ENCODE measurements around the gene PPDPF.
"Not testable (repeated sequence)": the region's sequence is repeated elsewhere in the genome, so short reads cannot be mapped to it uniquely, and the experiment has no call there.

The PPDPF gene

DNA sequence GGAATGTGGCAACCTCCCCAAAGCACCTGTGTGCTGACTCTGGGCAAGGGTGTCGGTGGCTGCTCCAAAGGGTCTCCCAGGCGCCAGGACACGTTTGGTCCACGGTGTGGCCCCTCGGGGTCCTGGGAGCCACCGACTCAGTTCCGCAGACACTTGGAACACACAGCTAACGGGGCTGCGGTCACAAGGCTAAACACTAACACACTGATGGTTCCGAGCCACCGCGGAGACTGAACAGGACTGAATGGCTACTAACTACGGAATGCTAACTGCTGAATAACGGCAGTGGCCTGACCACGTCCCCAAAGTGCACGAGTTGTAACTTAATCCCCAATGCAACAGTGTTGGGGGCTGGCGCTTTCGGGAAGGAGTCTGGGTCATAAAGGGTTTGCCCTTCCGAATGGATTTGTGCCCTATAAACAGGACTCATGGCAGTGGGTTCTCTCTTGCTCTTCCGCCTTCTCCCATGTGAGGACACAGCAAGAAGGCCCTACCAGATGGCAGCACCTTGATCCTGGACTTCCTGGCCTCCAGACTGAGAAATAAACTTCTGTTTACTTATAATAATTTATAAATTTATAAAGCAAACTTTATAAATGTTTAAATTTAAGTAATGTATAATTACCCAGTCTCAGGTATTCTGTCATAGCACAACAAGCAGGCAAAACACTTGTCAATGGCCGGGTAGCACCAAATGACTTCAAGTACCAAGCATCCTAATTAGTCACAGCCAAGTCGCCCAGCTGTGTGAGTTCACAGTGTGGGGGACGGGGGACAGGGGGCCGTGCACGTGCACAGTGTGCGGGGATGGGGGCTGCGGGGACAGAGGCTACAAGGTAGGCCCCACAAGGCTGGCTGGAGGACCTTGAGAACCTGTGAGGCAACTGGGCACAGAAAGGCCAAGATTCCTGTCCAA is 19.4 kb upstream of the PPDPF start:
- no peak for DNase-seq

DNA sequence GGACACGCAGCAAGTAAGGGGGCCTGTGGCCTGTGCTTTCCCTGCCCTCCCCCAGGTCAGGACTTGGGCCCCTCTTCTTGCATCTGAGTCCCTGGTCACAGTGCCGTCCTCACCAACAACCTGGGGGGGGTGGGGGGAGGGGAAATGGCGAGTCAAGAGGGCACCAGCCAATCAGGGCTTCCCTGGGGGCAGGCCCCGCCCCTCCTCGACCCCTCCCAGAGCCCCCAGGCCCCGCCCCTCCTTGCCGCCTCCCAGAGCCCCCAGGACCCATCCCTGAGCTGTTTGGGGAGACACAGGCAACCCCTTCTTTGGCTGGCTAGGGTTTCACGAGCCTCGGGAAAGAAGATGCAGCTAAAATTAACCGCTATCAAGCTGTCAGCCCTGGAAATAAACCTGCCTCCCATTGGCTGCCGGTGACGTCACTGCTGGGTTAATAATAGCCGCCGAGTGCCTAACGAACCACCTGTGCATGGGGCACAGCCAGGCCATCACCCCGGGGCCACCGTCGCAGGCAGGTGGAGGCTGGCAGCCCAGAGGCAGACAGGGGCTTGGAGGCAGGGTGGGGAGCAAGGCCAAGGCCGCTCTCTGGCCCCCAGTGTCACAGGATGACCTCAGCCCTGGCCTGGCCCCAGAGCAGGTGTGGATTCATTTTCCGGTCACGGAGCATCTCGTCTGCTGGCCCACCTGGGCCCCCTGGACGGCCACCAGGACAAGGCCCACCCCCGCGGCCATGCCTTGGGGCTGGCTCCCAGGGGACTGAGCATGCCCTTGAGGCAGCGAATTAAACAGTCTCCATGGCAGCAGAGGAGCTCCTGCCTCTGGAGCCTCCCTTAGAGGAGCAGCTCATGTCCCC is 18.5 kb upstream of the PPDPF start:
- no peak for DNase-seq

DNA sequence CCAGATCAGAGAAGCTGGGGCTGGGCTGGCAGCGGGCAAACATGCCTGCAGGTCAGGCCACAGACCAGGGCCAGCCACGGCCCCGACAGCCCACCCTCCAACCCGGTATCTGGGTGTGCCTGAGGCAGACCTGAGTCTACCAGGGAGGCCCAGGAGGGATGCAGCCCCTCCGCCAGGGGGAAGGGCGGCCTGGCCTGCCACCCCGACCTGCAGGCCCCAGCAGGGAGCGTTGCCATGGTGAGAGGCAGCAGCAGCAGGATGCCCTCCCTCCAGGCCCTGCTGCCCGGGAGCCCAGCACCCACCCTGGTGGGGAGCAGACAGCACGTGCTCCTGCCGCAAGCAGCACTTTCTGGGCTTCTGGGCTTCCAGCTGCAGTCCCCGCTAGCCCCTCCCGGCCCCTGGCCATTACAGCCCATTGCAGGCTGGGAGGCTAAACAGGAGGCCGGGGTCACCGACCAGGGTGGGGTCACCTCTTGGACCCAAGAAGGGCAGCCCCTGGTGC is 17.8 kb upstream of the PPDPF start:
- no peak for DNase-seq

DNA sequence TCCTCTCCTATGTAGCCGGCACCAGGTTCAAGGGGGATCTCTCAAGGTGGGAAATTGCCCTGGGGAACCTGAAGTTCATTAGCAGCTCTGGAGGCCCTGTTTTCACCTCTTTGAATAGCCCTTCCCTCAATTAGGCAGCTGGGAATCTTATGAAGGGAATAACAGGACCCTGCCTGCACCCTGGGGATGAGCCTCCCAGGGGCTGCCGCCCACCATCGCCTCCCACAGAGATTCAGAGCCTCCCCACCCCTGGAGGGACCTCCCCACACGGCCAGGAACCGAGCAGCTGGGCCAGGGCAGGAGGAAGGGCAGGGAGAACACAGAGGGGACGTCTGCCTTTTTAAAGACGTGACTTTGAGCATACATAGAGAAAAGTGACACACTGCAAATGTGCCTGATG is 17.0 kb upstream of the PPDPF start:
- no peak for DNase-seq

- no peak for DNase-seq
Observed at GRCh38 chr20:63504642-63505041, 15.9 kb upstream of the PPDPF start.

DNA sequence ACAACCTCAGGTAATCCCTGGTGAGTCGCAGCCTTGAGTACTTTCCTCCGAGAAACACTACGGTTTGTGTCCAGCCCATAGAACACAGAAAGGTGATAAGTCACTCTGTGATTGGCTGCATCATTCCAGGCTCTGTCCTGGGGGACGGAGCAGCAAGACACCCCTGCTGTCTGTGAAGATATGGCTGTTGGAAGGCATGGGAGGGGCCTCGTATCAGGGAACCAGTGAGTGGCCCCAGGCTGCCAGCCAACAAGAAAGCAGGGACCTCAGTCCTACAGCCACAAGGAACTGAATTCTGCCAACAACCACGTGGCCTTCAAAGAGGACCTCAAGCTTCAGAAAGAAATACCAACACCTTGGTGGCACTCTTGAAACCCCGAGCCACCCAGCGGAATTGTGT is 15.3 kb upstream of the PPDPF start:
- DNase-seq: no peak

DNA sequence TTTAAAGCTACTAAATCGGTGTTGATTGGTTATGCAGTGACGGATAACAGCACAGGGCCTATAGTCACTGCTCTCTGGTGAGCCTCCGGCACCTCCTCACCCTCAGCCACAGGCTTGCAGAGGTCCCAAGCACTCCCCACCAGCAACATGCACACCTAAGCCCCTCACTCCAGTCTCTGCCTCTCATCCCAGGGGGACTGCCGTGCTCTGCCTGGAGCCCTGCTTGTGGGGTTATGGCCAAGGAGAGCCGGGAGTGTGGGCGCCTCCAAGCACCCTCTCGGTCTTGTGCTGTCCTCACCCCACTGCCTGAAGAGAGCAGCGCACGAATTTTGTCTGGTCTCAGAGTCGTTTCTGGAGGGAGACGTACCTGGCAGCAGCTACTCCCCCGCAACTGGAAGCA is 14.8 kb upstream of the PPDPF start:
- no peak for DNase-seq

DNA sequence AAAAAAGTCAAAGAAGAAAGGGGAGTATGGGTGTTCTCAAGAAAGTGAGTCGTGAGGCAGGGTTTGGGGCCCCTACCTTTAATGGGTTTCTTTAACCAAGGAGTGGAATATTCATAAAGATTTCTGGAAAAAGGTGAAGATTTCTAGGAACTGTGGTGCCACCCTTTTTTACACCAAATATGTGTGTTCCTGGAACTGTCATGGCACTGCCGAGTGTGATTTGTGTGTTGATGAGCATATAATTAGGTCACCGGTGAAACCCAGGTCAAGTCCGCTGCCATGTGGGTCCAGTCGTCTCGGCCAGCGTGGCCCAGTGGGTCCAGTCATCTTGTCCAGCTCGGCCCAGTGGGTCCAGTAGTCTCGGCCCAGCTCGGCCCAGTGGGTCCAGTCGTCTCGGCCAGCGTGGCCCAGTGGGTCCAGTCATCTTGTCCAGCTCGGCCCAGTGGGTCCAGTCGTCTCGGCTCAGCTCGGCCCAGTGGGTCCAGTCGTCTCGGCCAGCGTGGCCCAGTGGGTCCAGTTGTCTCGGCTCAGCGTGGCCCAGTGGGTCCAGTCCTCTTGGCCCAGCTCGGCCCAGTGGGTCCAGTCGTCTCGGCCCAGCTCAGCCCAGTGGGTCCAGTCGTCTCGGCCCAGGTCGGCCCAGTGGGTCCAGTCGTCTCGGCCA is 13.4 kb upstream of the PPDPF start:
- DNase-seq: no peak

- DNase-seq: no peak
Observed at GRCh38 chr20:63508072-63508768, 12.3 kb upstream of the PPDPF start.

- DNase-seq: no peak
Observed at GRCh38 chr20:63509088-63509564, 11.4 kb upstream of the PPDPF start.

DNA sequence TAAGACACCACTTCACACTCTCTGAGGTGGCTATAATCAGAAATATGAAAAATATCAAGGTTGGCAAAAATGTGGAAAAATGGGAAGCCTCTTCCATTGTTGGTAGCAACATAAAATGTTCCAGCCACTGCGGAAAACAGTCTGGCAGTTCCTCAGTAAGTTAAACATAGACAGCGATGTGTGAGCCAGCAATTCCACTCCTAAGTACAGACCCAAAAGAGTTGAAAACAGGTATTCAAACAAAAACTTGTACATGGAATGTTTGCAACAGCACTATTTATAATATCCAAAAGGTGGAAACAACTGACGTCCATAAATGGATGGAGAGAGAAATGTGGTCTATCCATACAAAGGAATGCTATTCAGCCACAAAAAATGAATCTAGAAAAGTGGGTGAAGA is 7.4 kb upstream of the PPDPF start:
- DNase-seq: no peak

DNA sequence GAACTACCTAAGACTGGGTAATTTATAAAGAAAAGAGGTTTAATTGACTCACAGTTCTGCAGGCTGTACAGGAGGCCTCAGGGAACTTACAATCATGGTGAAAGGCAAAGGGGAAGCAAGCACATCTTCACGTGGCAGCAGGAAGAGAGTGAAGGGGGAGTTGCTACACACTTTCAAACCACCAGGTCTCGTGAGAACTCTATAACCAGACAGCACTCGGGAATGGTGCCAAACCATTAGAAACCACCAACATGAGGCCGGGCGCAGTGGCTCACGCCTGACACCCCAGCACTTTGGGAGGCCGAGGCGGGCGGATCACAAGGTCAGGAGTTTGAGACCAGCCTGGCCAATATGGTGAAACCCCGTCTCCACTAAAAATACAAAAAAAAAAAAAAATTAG is 6.0 kb upstream of the PPDPF start:
- not testable (repeated sequence) for DNase-seq

- no peak for DNase-seq
Observed at GRCh38 chr20:63517376-63518309, 2.9 kb upstream of the PPDPF start.

DNA sequence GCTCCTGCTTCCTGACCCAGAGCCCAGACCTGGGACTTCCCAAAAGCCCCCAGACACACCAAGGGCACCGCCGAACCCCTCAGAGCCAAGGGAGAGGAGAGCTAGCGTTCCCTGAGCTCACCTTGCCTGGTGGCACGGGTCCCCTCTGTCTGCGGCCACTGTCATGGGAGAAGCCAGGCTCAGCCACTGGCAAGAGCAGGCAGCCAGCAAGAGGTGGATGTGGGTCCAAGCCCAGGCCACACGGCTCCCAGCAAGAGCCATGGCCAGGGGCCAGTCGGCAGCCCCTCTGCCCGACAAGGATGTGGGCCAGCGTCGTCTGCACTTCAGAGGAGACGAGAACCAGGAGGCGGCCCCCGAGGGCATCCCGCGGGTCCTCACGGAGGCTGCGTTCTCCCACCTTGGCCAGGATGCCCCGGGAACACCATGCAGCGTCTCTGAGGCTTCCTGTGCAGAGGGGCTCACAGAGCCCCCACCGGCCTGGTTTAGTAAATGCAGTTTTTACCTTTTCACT is 2.2 kb upstream of the PPDPF start:
- DNase-seq: no peak

DNA sequence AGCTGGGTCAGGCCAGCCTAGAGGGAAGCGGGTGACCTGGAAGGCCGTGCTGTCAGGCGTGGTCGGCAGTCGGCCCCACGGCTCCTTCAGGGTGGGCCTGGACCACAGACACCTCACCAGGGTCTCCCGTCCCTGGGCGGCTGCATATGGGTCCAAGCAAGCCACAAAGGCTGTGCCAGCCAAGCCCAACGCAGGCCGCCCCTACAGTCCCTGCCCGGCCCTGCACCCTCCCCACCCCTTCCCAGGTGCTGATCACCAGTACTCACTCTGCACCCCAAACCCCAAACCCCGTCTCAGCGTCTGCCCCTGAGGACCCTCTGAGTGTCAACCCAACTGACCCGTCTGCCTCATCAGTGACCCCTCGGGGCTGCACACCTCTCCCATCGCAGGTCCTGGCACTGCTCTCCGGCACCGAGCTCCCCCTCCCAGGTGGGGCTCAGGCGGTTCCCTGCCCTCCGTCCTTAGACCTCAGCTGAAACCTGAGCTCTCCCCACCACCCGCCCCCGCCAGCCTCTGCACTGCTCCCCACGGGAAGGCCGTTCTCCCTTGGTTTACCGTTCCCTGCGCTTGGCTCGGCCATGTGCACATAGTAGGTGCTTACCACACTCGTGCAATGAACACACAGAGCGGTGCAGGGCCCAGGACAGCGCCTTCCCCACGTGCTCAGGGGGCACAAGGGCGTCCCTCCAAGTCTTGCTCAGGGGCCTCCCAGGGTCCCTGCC is 1.5 kb upstream of the PPDPF start:
- no peak for DNase-seq

DNA sequence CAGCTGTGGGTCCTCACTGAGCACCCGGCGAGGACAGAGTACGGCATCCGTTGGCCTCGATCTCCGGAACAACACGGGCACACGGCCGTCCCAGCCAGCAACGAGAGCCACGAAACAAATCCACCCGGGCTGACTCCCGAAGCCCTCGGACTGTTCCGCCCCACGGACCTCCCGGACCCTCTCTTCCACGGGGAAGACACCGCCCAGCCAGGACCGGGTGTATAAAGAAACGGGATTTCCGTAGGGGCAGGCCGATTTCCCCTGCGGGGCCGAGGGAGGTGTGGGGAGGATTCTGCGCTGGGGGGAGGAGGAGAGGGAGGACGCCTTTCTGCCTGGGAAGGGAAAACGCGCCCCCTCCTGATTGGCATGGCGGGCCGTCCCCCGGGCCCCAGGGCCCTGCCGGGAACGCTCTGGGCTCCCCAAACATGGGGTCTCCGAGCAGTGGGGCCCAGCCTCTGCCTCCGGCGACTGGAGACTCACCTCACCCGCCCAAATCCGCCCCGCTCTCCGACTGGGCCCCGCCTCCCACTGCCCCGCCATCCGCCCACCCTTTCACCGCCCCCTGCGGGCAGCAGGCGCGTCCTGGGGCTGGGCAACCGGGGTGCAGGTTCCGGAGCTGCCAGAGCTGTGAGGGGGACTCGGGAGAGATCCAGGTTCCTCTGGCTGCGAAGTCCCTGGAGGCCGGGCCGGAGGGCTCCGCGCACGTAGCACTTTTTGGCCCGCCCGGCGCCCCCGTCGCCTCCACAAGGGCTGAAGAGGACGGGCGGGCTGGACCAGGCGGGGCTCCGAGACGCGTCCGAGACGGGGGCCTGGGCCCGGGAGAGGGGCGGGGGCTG is 679 bp upstream of the PPDPF start:
- peak in 1 of 2 donors; percentile 13 for DNase-seq

DNA sequence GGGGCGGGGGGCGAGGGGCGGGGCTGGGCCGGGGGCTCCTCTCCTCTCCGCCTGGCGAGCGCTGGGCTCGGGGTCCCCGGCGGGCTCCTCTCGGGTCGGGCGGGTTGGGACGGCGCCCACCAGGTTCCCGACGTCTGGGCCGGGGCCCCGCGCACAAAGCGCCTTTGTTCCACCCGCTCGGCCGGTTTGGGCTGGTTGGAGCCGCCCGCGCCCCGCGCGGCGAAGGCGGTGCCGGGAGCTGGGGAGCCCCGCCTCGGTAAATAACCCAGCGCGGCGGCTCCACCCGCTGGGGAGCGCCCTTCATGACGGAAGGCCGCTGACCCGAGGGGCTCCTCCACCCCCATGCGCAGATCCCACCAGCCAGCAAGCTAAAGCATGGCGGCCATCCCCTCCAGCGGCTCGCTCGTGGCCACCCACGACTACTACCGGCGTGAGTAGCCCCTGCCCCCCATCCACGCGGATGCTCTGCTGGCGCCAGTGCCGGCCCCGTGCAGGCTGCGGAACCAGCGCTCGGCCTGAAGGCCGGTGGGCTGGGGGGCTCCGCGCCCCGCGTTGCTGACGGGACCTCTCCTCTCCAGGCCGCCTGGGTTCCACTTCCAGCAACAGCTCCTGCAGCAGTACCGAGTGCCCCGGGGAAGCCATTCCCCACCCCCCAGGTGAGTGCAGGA is 503 bp downstream of the PPDPF start:
- DNase-seq: peak; percentile 56 to 67

DNA sequence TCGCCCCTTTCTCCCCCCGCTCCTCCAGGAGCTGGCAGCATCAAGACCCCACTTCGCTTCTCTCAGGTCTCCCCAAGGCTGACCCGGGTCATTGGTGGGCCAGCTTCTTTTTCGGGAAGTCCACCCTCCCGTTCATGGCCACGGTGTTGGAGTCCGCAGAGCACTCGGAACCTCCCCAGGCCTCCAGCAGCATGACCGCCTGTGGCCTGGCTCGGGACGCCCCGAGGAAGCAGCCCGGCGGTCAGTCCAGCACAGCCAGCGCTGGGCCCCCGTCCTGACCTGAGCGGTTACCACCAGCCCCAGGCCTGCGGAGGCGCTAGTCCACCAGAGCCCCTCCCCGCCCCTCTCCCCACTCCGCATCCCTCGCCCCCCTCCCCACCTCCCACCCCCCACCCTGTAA is 1.0 kb downstream of the PPDPF start:
- no peak for DNase-seq

All from hippocampal formation (tissue), 2 donors.